ENCODE measurements around the gene B9D1.

B9D1 gene, protein sequence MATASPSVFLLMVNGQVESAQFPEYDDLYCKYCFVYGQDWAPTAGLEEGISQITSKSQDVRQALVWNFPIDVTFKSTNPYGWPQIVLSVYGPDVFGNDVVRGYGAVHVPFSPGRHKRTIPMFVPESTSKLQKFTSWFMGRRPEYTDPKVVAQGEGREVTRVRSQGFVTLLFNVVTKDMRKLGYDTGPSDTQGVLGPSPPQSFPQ

DNA sequence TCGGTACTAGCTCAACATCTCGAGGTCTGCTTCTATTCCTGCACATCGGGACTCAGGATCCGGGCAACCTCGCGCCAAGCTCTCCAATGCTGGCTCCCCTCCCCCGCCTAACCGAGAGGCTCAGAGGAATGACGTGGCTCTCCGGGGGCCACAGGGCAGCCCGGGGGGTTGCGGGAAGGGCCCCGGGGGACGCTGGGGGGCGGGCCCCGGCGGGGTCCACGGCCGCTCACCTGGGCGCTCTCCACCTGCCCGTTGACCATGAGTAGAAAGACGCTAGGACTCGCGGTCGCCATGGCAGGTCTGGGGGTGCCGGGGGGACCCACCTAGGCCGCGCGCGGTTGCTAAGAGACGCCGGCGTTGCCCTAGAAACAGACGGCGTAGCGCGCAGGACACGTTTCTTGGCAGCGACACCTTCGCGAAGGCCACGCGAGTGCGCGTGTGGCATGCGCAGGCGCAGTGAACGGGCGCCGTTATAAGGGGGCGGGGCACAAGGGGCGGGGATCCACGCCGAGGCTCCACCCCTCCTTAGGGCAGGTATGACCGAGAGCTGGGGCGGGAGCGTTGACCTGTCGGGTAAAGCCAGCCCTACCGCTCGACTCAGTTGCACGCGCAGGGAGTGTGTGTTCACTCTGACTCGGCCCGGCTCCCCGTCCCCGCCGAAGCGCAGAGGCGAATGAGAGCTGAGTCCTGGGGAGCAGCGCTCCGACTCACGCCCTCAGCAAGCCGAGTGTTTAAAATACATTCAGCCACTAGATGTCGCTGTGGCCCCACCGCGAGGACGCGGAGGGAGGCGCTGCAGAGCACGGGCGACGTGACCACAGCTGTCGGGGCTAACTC lies at the start of gene B9D1:
B9D1 (minus strand) TSS at position 447 of the 837 bp plus-strand sequence; CDS start at position 293, 154 bp downstream.
- ATAC-seq (replicated peaks) = peak; percentile 87 to 90
- H3K36me3 Mint-ChIP-seq = no peaks in the 10 kb centered on the region
- no peaks in the 10 kb centered on the region for H3K9me3 Mint-ChIP-seq
- DNase-seq = peak; percentile 86
- peaks cover 15 to 43% of the 10 kb centered on the region in 2 donors for H3K27me3 Mint-ChIP-seq
- peaks cover 2 to 15% of the 10 kb centered on the region in 2 donors for H3K4me1 Mint-ChIP-seq
- H3K27ac Mint-ChIP-seq = peak within 1 kb of the TSS; percentile 69
- peak within 1 kb of the TSS; percentile 87 to 88 for H3K4me3 Mint-ChIP-seq

DNA sequence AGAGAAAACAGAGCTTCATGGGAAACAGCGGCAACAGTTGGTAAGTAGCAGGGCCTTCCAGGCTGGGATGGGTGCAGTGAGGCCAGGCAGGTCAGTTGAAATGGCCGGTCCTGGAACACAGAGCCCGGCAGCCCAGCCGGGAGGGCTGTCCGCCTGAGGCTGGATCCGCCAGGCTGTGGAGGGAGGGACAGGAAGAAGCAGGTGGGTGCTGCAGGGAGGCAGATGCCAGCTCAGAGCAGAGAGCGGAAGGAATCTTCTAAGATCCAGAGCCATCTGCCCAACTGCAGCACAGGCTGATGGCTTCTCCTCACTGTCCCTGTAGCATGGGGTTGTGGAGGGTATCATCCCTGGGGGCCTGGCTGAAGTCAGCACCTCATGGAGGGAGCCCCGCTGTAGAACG lies 49.1 kb upstream of the B9D1 start:
- no peak overlapping the region for H3K4me3 Mint-ChIP-seq
- no peaks in the 10 kb centered on the region for H3K9me3 Mint-ChIP-seq
- H3K27ac Mint-ChIP-seq = no peak overlapping the region
- H3K27me3 Mint-ChIP-seq = peaks cover 21 to 32% of the 10 kb centered on the region in 2 donors
- no peak for ATAC-seq (replicated peaks)
- H3K36me3 Mint-ChIP-seq = no peaks in the 10 kb centered on the region
- DNase-seq = no peak
- H3K4me1 Mint-ChIP-seq = no peaks in the 10 kb centered on the region

DNA sequence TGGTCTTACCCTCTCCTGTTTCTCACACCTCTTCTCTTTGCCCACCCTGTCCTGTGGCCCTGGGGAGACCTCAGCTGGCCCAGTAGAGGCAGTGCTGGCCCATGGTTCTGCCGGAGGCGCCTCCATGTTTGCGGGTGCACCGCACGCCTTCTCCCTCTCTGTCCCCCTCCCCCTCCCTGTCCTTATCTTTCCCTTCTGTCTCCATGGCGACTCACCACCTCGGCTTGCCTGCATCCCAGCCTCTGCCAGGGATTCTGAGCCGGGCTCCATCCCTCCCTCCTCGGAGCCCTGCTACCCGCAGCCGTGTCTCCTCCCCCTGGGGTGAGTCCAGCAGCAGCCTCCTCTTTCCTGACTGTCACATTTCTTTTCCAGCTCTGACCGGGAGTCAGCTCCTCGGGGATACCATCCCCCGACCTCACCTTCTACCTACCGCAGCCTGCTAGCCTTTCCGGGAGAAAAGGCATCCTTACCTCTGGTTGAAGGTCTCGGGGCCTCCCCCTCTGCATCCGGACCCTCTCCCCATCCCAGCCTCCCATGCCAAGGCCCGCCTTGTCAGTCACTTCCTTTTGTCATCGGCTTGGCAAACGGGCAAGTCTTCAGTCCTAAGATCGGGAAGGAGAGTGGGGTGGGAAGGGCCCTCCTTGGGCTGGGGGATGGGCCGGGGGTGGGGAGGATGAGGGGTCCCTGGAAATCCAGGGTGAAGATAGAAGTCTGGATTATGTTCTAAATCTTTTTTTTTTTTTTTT lies 48.5 kb upstream of the B9D1 start, which contains the start of gene RNF112:
RNF112 (plus strand) TSS at position 358 of the 746 bp plus-strand sequence; CDS start at position 535, 177 bp downstream.
- no peak for DNase-seq
- Mint-ChIP-seq H3K4me3 (no peak within 1 kb of the TSS), H3K4me1 (no peaks in the 10 kb centered on the region), H3K27ac (no peak within 1 kb of the TSS), H3K9me3 (no peaks in the 10 kb centered on the region), H3K27me3 (peaks cover 21 to 32% of the 10 kb centered on the region in 2 donors), H3K36me3 (no peaks in the 10 kb centered on the region)
- no peak for ATAC-seq (replicated peaks)

DNA sequence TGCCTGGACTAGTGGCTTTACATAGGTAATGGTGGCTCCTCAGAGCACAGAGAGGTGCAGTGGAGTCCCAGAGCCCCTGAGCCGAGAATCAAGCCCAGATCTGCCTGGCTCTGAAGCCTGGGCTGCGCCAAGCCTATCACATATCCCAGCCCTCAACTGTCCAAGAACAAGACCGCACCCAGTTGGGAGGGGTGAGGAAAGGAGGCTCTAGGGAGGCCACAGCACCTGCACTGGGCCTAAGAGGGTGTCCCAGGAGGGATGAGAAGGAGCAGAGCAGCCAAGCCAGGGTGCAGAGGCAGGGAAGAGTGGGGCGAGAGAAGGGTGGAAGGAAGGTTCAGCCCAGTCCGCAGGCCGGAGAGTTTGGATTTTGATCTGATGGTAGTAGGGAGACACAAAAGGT lies 47.6 kb upstream of the B9D1 start:
- ATAC-seq (replicated peaks) (no peak), DNase-seq (no peak)
- no peaks in the 10 kb centered on the region for H3K4me1 Mint-ChIP-seq
- H3K27me3 Mint-ChIP-seq = peaks cover 21 to 31% of the 10 kb centered on the region in 2 donors
- H3K27ac Mint-ChIP-seq = no peak overlapping the region
- no peak overlapping the region for H3K4me3 Mint-ChIP-seq
- H3K9me3 Mint-ChIP-seq = no peaks in the 10 kb centered on the region
- no peaks in the 10 kb centered on the region for H3K36me3 Mint-ChIP-seq

DNA sequence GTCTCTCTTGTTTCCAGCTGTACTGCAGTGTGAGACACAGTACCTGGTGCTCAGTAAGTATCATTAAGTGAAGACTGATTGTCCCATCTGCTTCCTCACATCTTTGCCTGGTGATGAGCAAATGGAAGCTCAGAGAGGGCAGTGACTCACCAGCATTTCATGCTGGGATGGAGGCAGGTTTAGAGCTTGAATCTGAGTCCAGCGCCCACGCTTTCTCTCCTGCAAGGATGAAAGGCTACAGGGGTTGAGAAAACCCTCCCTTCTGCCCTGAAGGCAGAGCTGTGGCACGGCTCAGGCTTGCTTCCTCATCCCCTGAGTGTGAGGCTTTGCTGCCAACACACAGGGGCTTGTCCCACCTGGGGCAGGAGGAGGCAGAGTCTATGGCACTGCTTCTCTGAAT lies 47.0 kb upstream of the B9D1 start:
- Mint-ChIP-seq H3K4me1 (no peaks in the 10 kb centered on the region), H3K9me3 (no peaks in the 10 kb centered on the region), H3K36me3 (no peaks in the 10 kb centered on the region), H3K27ac (no peak overlapping the region), H3K4me3 (no peak overlapping the region), H3K27me3 (peaks cover 17 to 27% of the 10 kb centered on the region in 2 donors)
- DNase-seq = no peak
- no peak for ATAC-seq (replicated peaks)

DNA sequence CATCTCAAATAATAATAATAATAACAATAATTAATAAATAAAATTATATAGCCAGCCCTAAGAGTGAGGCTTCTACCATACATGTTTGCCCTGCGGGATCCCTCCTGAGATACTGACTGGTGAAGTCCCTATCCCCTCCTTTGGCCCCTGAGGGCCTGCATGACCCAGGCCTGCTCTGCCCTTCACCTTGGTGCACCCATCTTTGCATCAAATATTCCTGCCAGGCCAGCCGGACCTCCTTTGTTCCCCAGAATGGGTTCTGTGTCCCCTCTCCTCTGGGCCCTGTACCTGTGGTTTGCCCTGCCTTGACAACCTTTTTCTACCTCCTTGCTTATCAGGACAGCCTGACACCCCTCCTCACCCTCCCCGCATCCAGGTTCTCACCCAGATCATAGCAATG lies 46.5 kb upstream of the B9D1 start:
- ATAC-seq (replicated peaks) = no peak
- no peaks in the 10 kb centered on the region for H3K9me3 Mint-ChIP-seq
- H3K4me1 Mint-ChIP-seq = no peaks in the 10 kb centered on the region
- H3K27me3 Mint-ChIP-seq = peaks cover 17 to 27% of the 10 kb centered on the region in 2 donors
- no peak for DNase-seq
- no peak overlapping the region for H3K4me3 Mint-ChIP-seq
- no peak overlapping the region for H3K27ac Mint-ChIP-seq
- no peaks in the 10 kb centered on the region for H3K36me3 Mint-ChIP-seq

DNA sequence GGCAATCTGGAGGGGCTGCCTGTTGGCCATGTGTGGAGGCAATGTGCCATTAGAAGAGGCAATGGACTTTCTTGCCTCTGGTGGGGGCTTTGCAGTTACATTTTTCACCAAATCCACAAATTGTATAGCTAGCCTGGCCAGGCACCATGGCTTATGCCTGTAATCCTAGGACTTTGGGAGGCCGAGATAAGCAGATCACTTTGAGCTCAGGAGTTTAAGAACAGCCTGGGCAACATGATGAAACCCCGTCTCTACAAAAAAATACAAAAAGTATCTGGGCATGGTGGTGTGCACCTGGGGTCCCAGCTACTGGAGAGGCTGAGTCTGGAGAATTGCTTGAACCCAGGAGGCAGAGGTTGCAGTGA lies 45.8 kb upstream of the B9D1 start:
- Mint-ChIP-seq H3K27ac (no peak overlapping the region), H3K27me3 (peaks cover 19 to 31% of the 10 kb centered on the region in 2 donors), H3K36me3 (no peaks in the 10 kb centered on the region), H3K9me3 (peaks cover 0 to 2% of the 10 kb centered on the region in 2 donors), H3K4me1 (no peaks in the 10 kb centered on the region), H3K4me3 (no peak overlapping the region)
- ATAC-seq (replicated peaks) = no peak
- no peak for DNase-seq

DNA sequence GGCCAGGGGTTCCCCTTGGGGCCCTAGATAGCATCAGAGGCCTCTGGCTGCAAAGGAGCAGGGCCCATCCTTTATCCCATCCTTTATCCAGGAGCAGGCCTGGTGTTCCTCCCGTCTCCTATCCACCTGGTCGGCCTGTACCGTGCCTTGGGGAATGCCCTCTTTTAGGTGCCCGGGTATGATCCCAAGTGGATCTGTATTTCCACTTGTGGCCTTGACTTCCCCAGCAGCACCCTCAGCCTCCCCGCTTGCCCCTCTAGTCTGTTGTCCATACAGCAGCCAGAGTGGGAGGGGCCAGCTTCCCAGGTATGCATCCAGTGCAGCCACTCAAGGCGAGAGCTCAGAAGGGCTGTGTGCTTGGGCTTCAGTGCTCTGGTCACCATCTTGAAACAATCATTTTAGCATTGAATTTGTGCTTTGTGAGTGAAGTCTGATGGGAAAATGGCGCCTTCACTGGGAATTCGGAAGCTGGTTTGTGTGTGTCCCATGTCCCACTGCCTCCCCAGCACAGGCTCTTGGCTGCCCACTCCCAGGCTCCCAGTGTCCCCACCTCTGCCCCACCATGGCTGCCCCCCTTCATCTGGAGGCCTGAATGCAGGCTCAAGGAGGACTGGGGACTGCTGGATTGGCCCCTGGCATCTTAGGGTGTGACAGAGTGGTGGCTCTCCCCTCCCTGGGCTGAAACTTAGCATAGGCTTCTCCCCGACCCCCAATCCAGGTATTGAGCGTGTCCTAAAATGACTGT lies 45.2 kb upstream of the B9D1 start:
- Mint-ChIP-seq H3K27me3 (peaks cover 16 to 26% of the 10 kb centered on the region in 2 donors), H3K4me3 (no peak overlapping the region), H3K27ac (no peak overlapping the region), H3K4me1 (no peaks in the 10 kb centered on the region), H3K36me3 (no peaks in the 10 kb centered on the region), H3K9me3 (peaks cover 0 to 2% of the 10 kb centered on the region in 2 donors)
- ATAC-seq (replicated peaks) = no peak
- no peak for DNase-seq

DNA sequence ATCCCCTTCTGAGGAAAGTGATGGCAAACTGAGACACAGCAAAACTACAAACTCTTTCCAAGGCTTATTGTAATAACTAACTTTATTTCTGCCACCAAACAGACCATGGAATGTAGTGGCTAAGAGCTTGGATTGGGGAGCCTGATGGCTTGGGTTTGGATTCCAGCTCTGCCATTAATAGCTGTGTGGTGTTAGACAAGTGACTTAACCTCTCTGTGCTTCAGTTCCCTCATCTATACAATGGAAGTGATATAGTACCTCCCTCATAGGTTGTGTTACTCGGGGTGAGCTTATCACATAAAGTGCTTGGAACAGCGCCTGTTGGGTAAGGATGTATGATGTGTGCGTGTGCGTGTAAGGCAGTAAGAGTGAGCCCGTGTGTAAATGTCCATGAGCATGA lies 42.6 kb upstream of the B9D1 start:
- Mint-ChIP-seq H3K27me3 (peaks cover 7 to 10% of the 10 kb centered on the region in 2 donors), H3K9me3 (peaks cover 0 to 2% of the 10 kb centered on the region in 2 donors), H3K27ac (no peak overlapping the region), H3K4me3 (no peak overlapping the region), H3K36me3 (no peaks in the 10 kb centered on the region), H3K4me1 (no peaks in the 10 kb centered on the region)
- no peak for DNase-seq
- no peak for ATAC-seq (replicated peaks)

DNA sequence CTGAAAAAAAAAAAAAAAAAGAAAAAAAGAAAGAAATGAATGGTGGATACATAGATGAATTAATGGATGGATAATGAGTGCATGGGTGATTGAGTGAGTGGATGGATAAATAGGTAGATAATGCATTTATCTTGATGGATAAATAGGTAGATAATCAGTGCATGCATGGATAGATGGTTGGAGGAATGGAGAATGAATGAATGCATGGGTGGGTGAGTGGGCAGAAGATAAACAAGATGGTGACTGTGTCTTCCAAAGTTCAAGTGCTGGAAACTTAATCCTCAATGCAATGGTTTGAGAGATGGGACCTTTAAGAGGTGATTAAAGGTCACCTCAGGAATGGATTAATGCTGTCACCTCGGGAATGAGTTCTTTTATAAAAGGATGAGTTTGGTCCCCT lies 41.7 kb upstream of the B9D1 start:
- Mint-ChIP-seq H3K4me1 (no peaks in the 10 kb centered on the region), H3K27me3 (peaks cover 5 to 9% of the 10 kb centered on the region in 2 donors), H3K9me3 (peaks cover 0 to 2% of the 10 kb centered on the region in 2 donors), H3K4me3 (no peak overlapping the region), H3K36me3 (no peaks in the 10 kb centered on the region), H3K27ac (no peak overlapping the region)
- ATAC-seq (replicated peaks) (no peak), DNase-seq (no peak)

DNA sequence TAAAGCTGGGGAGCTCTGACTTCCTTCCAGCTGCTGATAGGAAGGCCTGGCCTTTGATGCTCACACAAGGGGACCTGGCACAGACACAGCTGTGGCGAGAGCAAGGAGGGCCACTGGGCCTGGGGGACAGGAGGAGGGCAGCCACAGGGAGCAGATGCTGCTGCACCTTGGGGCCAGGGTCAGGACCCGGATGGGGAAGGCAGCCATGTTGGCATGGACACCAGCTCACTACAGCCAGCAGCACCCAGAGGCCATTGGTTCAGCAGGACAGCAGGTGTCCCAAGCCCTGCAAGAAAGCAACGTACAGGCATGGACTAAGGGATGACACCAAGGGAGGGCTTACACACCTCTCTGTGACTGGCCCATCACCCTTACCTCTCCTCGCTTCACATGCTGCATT lies 40.5 kb upstream of the B9D1 start:
- Mint-ChIP-seq H3K27ac (no peak overlapping the region), H3K4me3 (no peak overlapping the region), H3K4me1 (no peaks in the 10 kb centered on the region), H3K27me3 (peaks cover 5 to 9% of the 10 kb centered on the region in 2 donors), H3K9me3 (peaks cover 0 to 2% of the 10 kb centered on the region in 2 donors), H3K36me3 (no peaks in the 10 kb centered on the region)
- DNase-seq = no peak
- ATAC-seq (replicated peaks) = no peak

DNA sequence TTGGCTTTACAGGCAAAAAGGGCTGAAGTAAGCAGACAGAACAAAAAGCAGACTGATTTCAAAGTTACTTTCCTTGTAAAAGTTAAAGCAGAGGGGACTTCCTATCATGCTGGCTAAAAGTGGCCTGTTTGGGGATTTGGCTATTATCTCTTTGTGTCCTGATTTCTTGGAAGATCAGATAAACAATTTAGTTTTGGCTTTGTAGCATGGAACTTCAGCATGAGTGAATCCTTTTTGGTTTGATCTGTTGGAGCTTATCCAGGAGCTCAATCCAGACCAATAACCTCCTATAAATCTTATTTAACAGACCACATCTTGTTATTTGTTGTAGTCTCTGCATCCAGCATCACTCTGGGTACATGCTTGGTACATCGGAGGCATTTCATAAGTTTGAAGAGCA lies 39.6 kb upstream of the B9D1 start:
- Mint-ChIP-seq H3K4me3 (no peak overlapping the region), H3K27me3 (peaks cover 5 to 9% of the 10 kb centered on the region in 2 donors), H3K36me3 (no peaks in the 10 kb centered on the region), H3K27ac (no peak overlapping the region), H3K4me1 (no peaks in the 10 kb centered on the region), H3K9me3 (peaks cover 0 to 2% of the 10 kb centered on the region in 2 donors)
- ATAC-seq (replicated peaks) (no peak), DNase-seq (no peak)

DNA sequence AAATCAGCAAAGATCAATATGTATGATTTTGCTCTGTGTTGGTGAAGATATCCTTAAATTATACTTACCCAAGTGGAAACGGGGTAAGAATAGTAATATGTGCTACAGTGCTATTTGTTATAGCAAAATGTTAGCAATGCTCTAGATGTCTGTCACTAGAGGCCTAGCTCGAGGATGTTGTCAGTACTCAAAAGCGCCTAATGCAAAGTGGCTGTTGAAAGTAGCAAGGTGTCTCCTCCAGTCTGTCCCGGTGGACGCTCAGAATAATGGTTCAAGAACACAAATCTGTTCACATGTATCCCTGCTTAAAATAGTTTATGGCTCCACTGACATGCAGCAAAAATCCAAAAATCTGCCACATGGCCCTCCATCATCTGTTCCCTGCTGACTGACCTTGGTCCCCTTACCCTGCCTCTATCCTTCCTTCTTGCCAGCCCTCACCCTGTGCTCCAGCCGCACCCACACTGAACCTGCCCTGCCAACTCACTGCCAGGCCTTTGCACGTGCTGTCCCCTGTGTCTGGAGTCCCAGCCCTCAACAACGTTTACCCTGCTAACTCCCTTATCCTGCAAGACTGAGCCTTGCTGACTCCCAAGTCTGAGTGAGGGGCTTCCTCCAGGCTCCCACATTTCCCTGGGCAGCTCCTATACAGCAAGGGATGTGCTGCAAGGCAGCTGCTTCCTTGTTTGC lies 38.9 kb upstream of the B9D1 start:
- Mint-ChIP-seq H3K4me1 (no peaks in the 10 kb centered on the region), H3K36me3 (no peaks in the 10 kb centered on the region), H3K4me3 (no peak overlapping the region), H3K27me3 (peaks cover 9 to 10% of the 10 kb centered on the region in 2 donors), H3K9me3 (peaks cover 0 to 2% of the 10 kb centered on the region in 2 donors), H3K27ac (no peak overlapping the region)
- ATAC-seq (replicated peaks) (no peak), DNase-seq (no peak)
